ENCODE data around the gene MDP1. TPM values are rescaled to one million over a fixed set of nuclear protein-coding genes. Genes with fewer than 3 reads are reported as not detected.

The MDP1 gene
- total and polyA plus RNA-seq, 2 of the 8 experiments (the other 6 are each of a cell fraction or from before 2014, with no cell fraction given) = 17.7 to 32.2 TPM

- Histone ChIP-seq H2BK15ac (ENCODE audit: low read length) (no peak overlapping the region), H3K23me2 (ENCODE audit: low read depth, low read length) (no peaks in the 10 kb centered on the region), H3K9me3 (ENCODE audit: insufficient read depth in 2 of 2, low read depth in 1 of 2, low read length in 1 of 2) (no peaks in the 10 kb centered on the region), H3K27ac (ENCODE audit: low read depth, low read length) (no peak overlapping the region), H2BK20ac (ENCODE audit: low read length) (no peak overlapping the region), H3K4me2 (ENCODE audit: insufficient read depth in 1 of 2, low read depth in 2 of 2, low read length in 2 of 2) (no peak overlapping the region), H4K91ac (replicated peaks; ENCODE audit: insufficient read length, low read length) (no peak overlapping the region), H2AFZ (ENCODE audit: low read length) (no peak overlapping the region), H3K18ac (ENCODE audit: extremely low read depth, low read length) (no peak overlapping the region), H3K4me3 (ENCODE audit: extremely low read depth in 1 of 4, insufficient read depth in 2 of 4, low read depth in 3 of 4, low read length in 4 of 4) (no peak overlapping the region), H4K5ac (ENCODE audit: insufficient read length, low read depth, low read length) (no peak overlapping the region), H3K36me3 (ENCODE audit: control insufficient read depth in 2 of 4, insufficient read depth in 4 of 4, low read length in 3 of 4) (no peaks in the 10 kb centered on the region), H2BK120ac (replicated peaks; ENCODE audit: low read depth, low read length) (no peak overlapping the region), H3K79me2 (ENCODE audit: control insufficient read depth in 1 of 2, insufficient read depth in 2 of 2, low read length in 2 of 2) (no peaks in the 10 kb centered on the region), H4K20me1 (replicated peaks in 1 of 2; ENCODE audit: control insufficient read depth in 1 of 2, insufficient read depth in 2 of 2, low read length in 2 of 2) (no peaks in the 10 kb centered on the region), H3K23ac (ENCODE audit: insufficient read length) (no peak overlapping the region), H3K27me3 (replicated peaks in 1 of 4; ENCODE audit: control insufficient read depth in 3 of 4, extremely low read depth in 1 of 4, insufficient read depth in 3 of 4, low read length in 3 of 4) (no peaks in the 10 kb centered on the region), H2AK5ac (ENCODE audit: low read depth, low read length) (no peak overlapping the region), H3K4me1 (replicated peaks in 1 of 4; ENCODE audit: control insufficient read depth in 3 of 4, insufficient read depth in 4 of 4, low read length in 3 of 4) (no peaks in the 10 kb centered on the region), H2BK12ac (ENCODE audit: low read depth, low read length) (no peak overlapping the region), H3K79me1 (ENCODE audit: low read depth, low read length) (no peaks in the 10 kb centered on the region), H4K8ac (ENCODE audit: extremely low read depth, insufficient read depth, low read length) (no peak overlapping the region), H3K56ac (replicated peaks; ENCODE audit: insufficient read length, low read depth, low read length) (no peak overlapping the region), H2BK5ac (ENCODE audit: low read depth, low read length) (no peak overlapping the region), H3K4ac (replicated peaks; ENCODE audit: insufficient read length, low read depth, low read length) (no peak overlapping the region), H3K9ac (replicated peaks in 1 of 4; ENCODE audit: extremely low read depth in 1 of 4, low read depth in 3 of 4, low read length in 3 of 4) (no peak overlapping the region), H3K14ac (ENCODE audit: insufficient read length) (no peak overlapping the region)
- WGBS, 2 experiments (ENCODE audit: extremely low coverage in 1 of 2, insufficient coverage in 1 of 2, insufficient read length in 1 of 2, insufficient replicate concordance in 2 of 2, low coverage in 1 of 2, low lambda C conversion rate in 2 of 2, missing lambda C conversion rate in 1 of 2) = 77% methylated on average over 13 of the region's 13 CpGs; no CpG with 5 or more reads in 1 of the 2 experiments
- ChIA-PET CTCF (ENCODE audit: partially characterized antibody) (interaction anchor here (1.0 to 9.4 kb wide), 6 partner anchors 11 to 67 kb away, joined by 3 to 163 read pairs (median 22); partner anchors contain the start of genes CIDEB, DHRS1, NOP9 and RABGGTA), POLR2A (ENCODE audit: partially characterized antibody) (interaction anchor here (1.1 to 4.2 kb wide), 5 partner anchors 10 to 34 kb away, joined by 3 to 15 read pairs (median 4); partner anchors contain the start of gene RABGGTA)
- DNase-seq (ENCODE audit: low read depth in 1 of 2, low spot score in 2 of 2) (no peak), FAIRE-seq (no peak)
- TF ChIP-seq ZNF274 (IDR thresholded peaks at IDR 0.05; ENCODE audit: borderline replicate concordance, extremely low read depth, low read length) = no peak
- TF ChIP-seq YY1 (IDR thresholded peaks at IDR 0.05; ENCODE audit: low read depth, low read length) = no peak
- TF ChIP-seq JUND (IDR thresholded peaks at IDR 0.05; ENCODE audit: low read length) = no peak
- no peak for TF ChIP-seq NANOG (IDR thresholded peaks at IDR 0.05; ENCODE audit: insufficient read depth, low read depth, low read length, poor library complexity, severe bottlenecking)
- TF ChIP-seq CHD1 (IDR thresholded peaks at IDR 0.05; ENCODE audit: low read depth, low read length) = no peak
- no peak for TF ChIP-seq ASH2L (IDR thresholded peaks at IDR 0.05; ENCODE audit: low read length)
- no peak for TF ChIP-seq BCL11A (IDR thresholded peaks at IDR 0.05; ENCODE audit: low read depth in 2 of 2, low read length in 2 of 2)
- no peak for TF ChIP-seq KDM1A (IDR thresholded peaks at IDR 0.05; ENCODE audit: borderline replicate concordance, low read length)
Observed at GRCh38 chr14:24249230-24250021, 33.6 kb upstream of the MDP1 start.

Data from H1 (cell line).